Activated T-helper 1 cell treated with anti-CD3 and anti-CD28 coated beads, Interleukin-2, amount 50 U/mL, for 16 hours (primary cell): ENCODE measurements around the gene AP2B1.
"Not testable (repeated sequence)": the region's sequence is repeated elsewhere in the genome, so short reads cannot be mapped to it uniquely, and the experiment has no call there.

Source experiments
- DNase-seq, 2 donors: peaks; one replicate each; pipeline ENCODE4 v3.0.0-alpha.2; 2020; ENCODE audit warnings: low read depth in 1 of 2, low spot score in 1 of 2

The AP2B1 gene

GRCh38 chr17:35695613-35696012 lies 108.5 kb downstream of the AP2B1 start:
- no peak for DNase-seq

GRCh38 chr17:35698800-35699199 lies 111.7 kb downstream of the AP2B1 start:
- no peak for DNase-seq

GRCh38 chr17:35700150-35700549 lies 113.0 kb downstream of the AP2B1 start:
- DNase-seq = no peak

- DNase-seq = no peak
These were observed 114.4 kb downstream of the AP2B1 start for GRCh38 chr17:35701491-35701890.

- DNase-seq = not testable (repeated sequence)
These were observed 116.2 kb downstream of the AP2B1 start for GRCh38 chr17:35703308-35703707.

- no peak for DNase-seq
These were observed 118.1 kb downstream of the AP2B1 start for GRCh38 chr17:35705230-35705629.

GRCh38 chr17:35705705-35706104 lies 118.6 kb downstream of the AP2B1 start:
- DNase-seq = no peak

- DNase-seq = no peak
These were observed 121.0 kb downstream of the AP2B1 start for GRCh38 chr17:35708149-35708548.

GRCh38 chr17:35708951-35709350 lies 121.8 kb downstream of the AP2B1 start:
- DNase-seq = no peak

GRCh38 chr17:35709874-35710273 lies 122.8 kb downstream of the AP2B1 start:
- no peak for DNase-seq

- no peak for DNase-seq
These were observed 123.8 kb downstream of the AP2B1 start for GRCh38 chr17:35710950-35711349.

- DNase-seq = no peak
These were observed 126.1 kb downstream of the AP2B1 start for GRCh38 chr17:35713069-35713728.

- no peak for DNase-seq
These were observed 127.9 kb downstream of the AP2B1 start for GRCh38 chr17:35714988-35715387.

GRCh38 chr17:35715416-35715815 lies 128.3 kb downstream of the AP2B1 start:
- no peak for DNase-seq

- no peak for DNase-seq
These were observed 129.1 kb downstream of the AP2B1 start for GRCh38 chr17:35716173-35716572.

GRCh38 chr17:35716897-35717465 lies 129.9 kb downstream of the AP2B1 start:
- DNase-seq = no peak

GRCh38 chr17:35717475-35717874 lies 130.4 kb downstream of the AP2B1 start:
- DNase-seq = no peak

- DNase-seq = no peak
These were observed 136.6 kb downstream of the AP2B1 start for GRCh38 chr17:35723735-35724134.

- DNase-seq = no peak
These were observed 137.9 kb downstream of the AP2B1 start for GRCh38 chr17:35725058-35725457.

- DNase-seq = no peak
These were observed 138.6 kb downstream of the AP2B1 start for GRCh38 chr17:35725802-35726126.

- no peak for DNase-seq
These were observed 139.2 kb downstream of the AP2B1 start for GRCh38 chr17:35726127-35726952.

- no peak for DNase-seq
These were observed 139.9 kb downstream of the AP2B1 start for GRCh38 chr17:35726953-35727460.
